ENCODE results near the gene GPR160.

GPR160 gene

DNA sequence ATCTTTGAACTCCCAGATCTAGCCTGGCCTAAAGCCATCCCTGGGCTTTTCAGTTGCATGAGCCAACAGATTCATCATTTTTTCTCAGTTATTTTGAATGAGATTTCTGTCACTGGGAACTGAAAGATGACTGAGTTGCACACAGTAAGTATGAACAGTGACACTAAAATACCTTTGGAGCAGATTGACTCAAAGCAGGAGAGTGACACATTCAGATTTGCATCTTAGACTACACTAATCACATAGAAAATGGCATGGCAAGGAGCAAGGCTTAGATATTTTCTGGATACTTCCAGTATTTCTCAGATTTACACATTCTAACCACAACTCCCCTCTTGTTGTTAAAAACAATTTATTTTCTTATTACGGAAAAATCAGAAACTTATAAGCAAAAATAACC, 38.4 kb upstream of the GPR160 start:
- no peaks in the 10 kb centered on the region for H3K4me1 ChIP-seq (ENCODE audit: insufficient read depth, insufficient read length)

DNA sequence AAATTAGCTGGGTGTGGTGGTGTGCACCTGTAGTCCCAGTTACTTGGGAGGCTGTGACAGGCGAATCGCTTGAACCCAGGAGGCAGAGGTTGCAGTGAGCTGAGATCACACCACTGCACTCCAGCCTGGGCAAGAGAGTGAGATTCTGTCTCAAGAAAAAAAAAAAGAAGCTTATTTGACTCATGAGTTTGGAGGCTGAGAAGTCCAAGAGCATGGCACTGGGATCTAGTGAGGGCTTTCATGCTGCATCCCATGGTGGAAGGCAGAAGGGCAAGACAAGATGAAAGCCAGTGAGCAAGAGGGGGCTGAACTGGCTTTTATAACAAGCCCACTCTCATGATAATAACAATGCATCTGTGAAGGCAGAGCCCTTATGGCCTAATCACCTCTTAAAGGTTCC, 37.7 kb upstream of the GPR160 start:
- Histone ChIP-seq H3K9ac (ENCODE audit: insufficient read length, low read depth) (no peak overlapping the region), H3K4me3 (ENCODE audit: insufficient read length, low read depth) (no peak overlapping the region), H3K27me3 (ENCODE audit: insufficient read depth, insufficient read length) (no peaks in the 10 kb centered on the region), H3K9me3 (ENCODE audit: insufficient read depth, low read length) (no peaks in the 10 kb centered on the region), H3K4me1 (ENCODE audit: insufficient read depth, insufficient read length) (no peaks in the 10 kb centered on the region), H3K36me3 (ENCODE audit: insufficient read depth, insufficient read length, low read length) (peaks cover under 1% of the 10 kb centered on the region)
- no peak for TF ChIP-seq YY1 (IDR thresholded peaks at IDR 0.05; ENCODE audit: insufficient read depth, insufficient read length)
- DNase-seq (ENCODE audit: low read depth, low spot score): no peak

More for the DNA sequence above, 38.4 kb upstream of the GPR160 start:
- Histone ChIP-seq H3K9me3 (ENCODE audit: insufficient read depth, low read length) (no peaks in the 10 kb centered on the region), H3K36me3 (ENCODE audit: insufficient read depth, insufficient read length, low read length) (peaks cover 7% of the 10 kb centered on the region), H3K4me3 (ENCODE audit: insufficient read length, low read depth) (no peak overlapping the region), H3K27me3 (ENCODE audit: insufficient read depth, insufficient read length) (no peaks in the 10 kb centered on the region), H3K9ac (ENCODE audit: insufficient read length, low read depth) (no peak overlapping the region)
- TF ChIP-seq ZNF274 (IDR thresholded peaks at IDR 0.05; ENCODE audit: low read depth, low read length): no peak
- no peak for TF ChIP-seq YY1 (IDR thresholded peaks at IDR 0.05; ENCODE audit: insufficient read depth, insufficient read length)
- TF ChIP-seq SUZ12 (IDR thresholded peaks at IDR 0.05; ENCODE audit: extremely low read depth, insufficient read depth, insufficient read length): no peak
- DNase-seq (ENCODE audit: low read depth, low spot score): no peak

GRCh38 chr3:170002231-170002630, 35.6 kb upstream of the GPR160 start:
- TF ChIP-seq YY1 (IDR thresholded peaks at IDR 0.05; ENCODE audit: insufficient read depth, insufficient read length) (no peak), ZNF274 (IDR thresholded peaks at IDR 0.05; ENCODE audit: low read depth, low read length) (no peak), SUZ12 (IDR thresholded peaks at IDR 0.05; ENCODE audit: extremely low read depth, insufficient read depth, insufficient read length) (no peak)
- Histone ChIP-seq H3K9me3 (ENCODE audit: insufficient read depth, low read length) (no peaks in the 10 kb centered on the region), H3K36me3 (ENCODE audit: insufficient read depth, insufficient read length, low read length) (no peaks in the 10 kb centered on the region), H3K9ac (ENCODE audit: insufficient read length, low read depth) (no peak overlapping the region), H3K27me3 (ENCODE audit: insufficient read depth, insufficient read length) (no peaks in the 10 kb centered on the region), H3K4me3 (ENCODE audit: insufficient read length, low read depth) (no peak overlapping the region), H3K4me1 (ENCODE audit: insufficient read depth, insufficient read length) (no peaks in the 10 kb centered on the region)
- no peak for DNase-seq (ENCODE audit: low read depth, low spot score)

- Histone ChIP-seq H3K4me3 (ENCODE audit: insufficient read length, low read depth) (no peak overlapping the region), H3K36me3 (ENCODE audit: insufficient read depth, insufficient read length, low read length) (no peaks in the 10 kb centered on the region), H3K27me3 (ENCODE audit: insufficient read depth, insufficient read length) (no peaks in the 10 kb centered on the region), H3K9ac (ENCODE audit: insufficient read length, low read depth) (no peak overlapping the region), H3K9me3 (ENCODE audit: insufficient read depth, low read length) (no peaks in the 10 kb centered on the region), H3K4me1 (ENCODE audit: insufficient read depth, insufficient read length) (no peaks in the 10 kb centered on the region)
- TF ChIP-seq YY1 (IDR thresholded peaks at IDR 0.05; ENCODE audit: insufficient read depth, insufficient read length) (no peak), SUZ12 (IDR thresholded peaks at IDR 0.05; ENCODE audit: extremely low read depth, insufficient read depth, insufficient read length) (no peak), ZNF274 (IDR thresholded peaks at IDR 0.05; ENCODE audit: low read depth, low read length) (no peak)
- DNase-seq (ENCODE audit: low read depth, low spot score): no peak
These were observed 34.9 kb upstream of the GPR160 start for GRCh38 chr3:170002879-170003278.

- Histone ChIP-seq H3K36me3 (ENCODE audit: insufficient read depth, insufficient read length, low read length) (no peaks in the 10 kb centered on the region), H3K4me3 (ENCODE audit: insufficient read length, low read depth) (no peak overlapping the region), H3K27me3 (ENCODE audit: insufficient read depth, insufficient read length) (no peaks in the 10 kb centered on the region), H3K9ac (ENCODE audit: insufficient read length, low read depth) (no peak overlapping the region), H3K9me3 (ENCODE audit: insufficient read depth, low read length) (no peaks in the 10 kb centered on the region), H3K4me1 (ENCODE audit: insufficient read depth, insufficient read length) (no peaks in the 10 kb centered on the region)
- DNase-seq (ENCODE audit: low read depth, low spot score): no peak
- TF ChIP-seq YY1 (IDR thresholded peaks at IDR 0.05; ENCODE audit: insufficient read depth, insufficient read length) (no peak), SUZ12 (IDR thresholded peaks at IDR 0.05; ENCODE audit: extremely low read depth, insufficient read depth, insufficient read length) (no peak), ZNF274 (IDR thresholded peaks at IDR 0.05; ENCODE audit: low read depth, low read length) (no peak)
These were observed 33.9 kb upstream of the GPR160 start for GRCh38 chr3:170003881-170004356.

- H3K36me3 ChIP-seq (ENCODE audit: insufficient read depth, insufficient read length, low read length): no peaks in the 10 kb centered on the region
- TF ChIP-seq YY1 (IDR thresholded peaks at IDR 0.05; ENCODE audit: insufficient read depth, insufficient read length) (no peak), SUZ12 (IDR thresholded peaks at IDR 0.05; ENCODE audit: extremely low read depth, insufficient read depth, insufficient read length) (no peak), ZNF274 (IDR thresholded peaks at IDR 0.05; ENCODE audit: low read depth, low read length) (no peak)
- H3K27me3 ChIP-seq (ENCODE audit: insufficient read depth, insufficient read length): no peaks in the 10 kb centered on the region
- no peaks in the 10 kb centered on the region for H3K9me3 ChIP-seq (ENCODE audit: insufficient read depth, low read length)
- no peak overlapping the region for H3K9ac ChIP-seq (ENCODE audit: insufficient read length, low read depth)
- DNase-seq (ENCODE audit: low read depth, low spot score): no peak
- H3K4me3 ChIP-seq (ENCODE audit: insufficient read length, low read depth): no peak overlapping the region
- no peaks in the 10 kb centered on the region for H3K4me1 ChIP-seq (ENCODE audit: insufficient read depth, insufficient read length)
These were observed 30.6 kb upstream of the GPR160 start for GRCh38 chr3:170007031-170007663.

DNA sequence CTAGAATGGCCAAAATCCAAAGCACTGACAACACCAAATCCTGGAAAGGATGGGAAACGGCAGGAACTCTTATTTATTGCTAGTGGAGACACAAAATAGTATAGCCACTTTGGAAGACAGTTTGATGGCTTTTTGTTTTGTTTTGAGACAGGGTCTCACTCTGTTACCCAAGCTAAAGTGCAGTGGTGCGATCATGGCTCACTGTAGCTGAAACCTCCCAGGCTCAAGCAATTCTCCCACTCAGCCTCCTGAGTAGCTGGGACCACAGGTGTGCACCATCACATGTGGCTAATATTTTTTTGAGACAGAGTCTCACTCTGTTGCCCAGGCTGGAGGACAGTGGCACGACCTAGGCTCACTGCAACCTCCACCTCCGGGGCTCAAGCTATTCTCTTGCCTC, 27.3 kb upstream of the GPR160 start:
- Histone ChIP-seq H3K4me1 (ENCODE audit: insufficient read depth, insufficient read length) (no peaks in the 10 kb centered on the region), H3K9ac (ENCODE audit: insufficient read length, low read depth) (no peak overlapping the region), H3K9me3 (ENCODE audit: insufficient read depth, low read length) (no peaks in the 10 kb centered on the region), H3K27me3 (ENCODE audit: insufficient read depth, insufficient read length) (no peaks in the 10 kb centered on the region), H3K4me3 (ENCODE audit: insufficient read length, low read depth) (no peak overlapping the region), H3K36me3 (ENCODE audit: insufficient read depth, insufficient read length, low read length) (no peaks in the 10 kb centered on the region)
- no peak for DNase-seq (ENCODE audit: low read depth, low spot score)
- TF ChIP-seq YY1 (IDR thresholded peaks at IDR 0.05; ENCODE audit: insufficient read depth, insufficient read length) (no peak), SUZ12 (IDR thresholded peaks at IDR 0.05; ENCODE audit: extremely low read depth, insufficient read depth, insufficient read length) (no peak), ZNF274 (IDR thresholded peaks at IDR 0.05; ENCODE audit: low read depth, low read length) (no peak)

Data from NT2/D1 (cell line).